Tibial nerve (tissue), 4 donors: Measurements from ENCODE around the gene DZIP1. TPM values are rescaled to one million over a fixed set of nuclear protein-coding genes. Genes with fewer than 3 reads are reported as not detected.

Experiments
- DNase-seq, 2 donors: peaks; one replicate each; pipeline ENCODE4 v3.0.0-alpha.2; 2019; ENCODE audit warnings: low spot score in 2 of 2
- H3K27ac ChIP-seq, 4 donors: fragments of 200-600 bp; sonication (generic) in 3 of 4; one replicate each; pipeline ENCODE4 v1.5.1; 2017 to 2019; ENCODE audit warnings: mild to moderate bottlenecking in 1 of 4
- H3K27me3 ChIP-seq, 2 donors: fragments of 200-600 bp; sonication (generic) in 1 of 2; one replicate each; pipeline versions ENCODE4 v1.5.1 to v1.6.0; 2017 to 2019
- H3K36me3 ChIP-seq, 3 donors: fragments of 200-600 bp; sonication (generic); one replicate each; pipeline ENCODE4 v1.5.1; 2018 to 2019
- H3K4me1 ChIP-seq, 4 donors: fragments of 200-600 bp; sonication (generic) in 3 of 4; one replicate each; pipeline ENCODE4 v1.5.1; 2017 to 2019
- H3K4me3 ChIP-seq, 4 donors: fragments of 200-600 bp; sonication (generic) in 3 of 4; one replicate each; pipeline ENCODE4 v1.5.1; 2017 to 2019; ENCODE audit warnings: mild to moderate bottlenecking in 1 of 4, moderate library complexity in 1 of 4
- H3K9me3 ChIP-seq, 4 donors: fragments of 200-600 bp; sonication (generic) in 3 of 4; one replicate each; pipeline ENCODE4 v1.5.1; 2017 to 2019
- EP300 ChIP-seq, 2 donors: sonication (generic); formaldehyde crosslinking; IDR thresholded peaks; one replicate each; pipeline ENCODE4 v1.6.1; 2017; ENCODE audit warnings: antibody characterized with exemption in 2 of 2, mild to moderate bottlenecking in 1 of 2
- POLR2A ChIP-seq, 2 donors: fragments of 450-650 bp; IDR thresholded peaks; one replicate each; pipeline ENCODE4 v1.6.1; 2017; ENCODE audit warnings: antibody characterized with exemption in 2 of 2, mild to moderate bottlenecking in 2 of 2, moderate library complexity in 2 of 2
- WGBS, 2 donors: methylation state at CpG; one replicate each; pipeline ENCODE4 v1.1.5; 2018; 5-methylcytosine and 5-hydroxymethylcytosine counted together
- total RNA-seq, 4 donors: library from RNA; depleted of rRNA; stranded (reverse); fragments of >200 nt; gene quantifications; one replicate each; pipeline ENCODE4 v1.1.0, GENCODE V29; 2016
- TF ChIP-seq, protein P1 (sequence below), 5 experiments: fragments of 200-600 bp in 3 of 5; fragments of 450-650 bp in 2 of 5; sonication (generic) in 3 of 5; IDR thresholded peaks; one replicate each; pipeline ENCODE4 v1.5.1; 2016 to 2019; ENCODE audit warnings: antibody characterized with exemption in 5 of 5, mild to moderate bottlenecking in 3 of 5, moderate library complexity in 2 of 5

The DZIP1 gene
- total RNA-seq, 4 donors from 2014 or later = 31.2 to 72.8 (median 36.4) TPM

DNA sequence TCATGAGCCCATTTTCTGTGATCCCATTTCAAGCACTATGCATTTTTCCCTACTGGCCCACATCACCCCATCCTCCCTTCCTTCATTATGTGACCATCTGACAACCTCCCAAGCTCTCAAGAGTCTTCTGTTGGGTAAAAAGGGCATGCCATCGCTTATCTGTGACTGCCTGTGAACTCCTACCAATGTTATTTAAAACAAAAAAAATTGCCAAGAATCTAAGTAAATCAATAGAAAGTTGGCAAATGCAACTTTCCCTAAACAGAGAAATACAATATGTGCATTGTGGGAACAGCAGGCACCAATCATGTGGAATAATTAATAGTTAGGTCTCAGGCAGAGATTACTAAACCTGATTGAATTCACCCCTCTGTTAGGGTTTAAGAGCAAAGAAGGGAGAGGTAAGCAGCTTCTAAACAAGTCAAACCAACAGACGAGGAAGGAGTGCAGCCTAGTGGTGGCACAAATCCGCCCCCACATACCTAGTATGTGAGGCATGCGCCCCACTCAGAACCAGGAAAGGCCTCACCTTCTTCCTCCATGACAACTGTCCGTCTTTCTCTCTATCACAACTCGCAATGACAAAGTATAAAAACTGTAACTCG is 29.8 kb downstream of the DZIP1 start:
- TF ChIP-seq, protein P1, sequence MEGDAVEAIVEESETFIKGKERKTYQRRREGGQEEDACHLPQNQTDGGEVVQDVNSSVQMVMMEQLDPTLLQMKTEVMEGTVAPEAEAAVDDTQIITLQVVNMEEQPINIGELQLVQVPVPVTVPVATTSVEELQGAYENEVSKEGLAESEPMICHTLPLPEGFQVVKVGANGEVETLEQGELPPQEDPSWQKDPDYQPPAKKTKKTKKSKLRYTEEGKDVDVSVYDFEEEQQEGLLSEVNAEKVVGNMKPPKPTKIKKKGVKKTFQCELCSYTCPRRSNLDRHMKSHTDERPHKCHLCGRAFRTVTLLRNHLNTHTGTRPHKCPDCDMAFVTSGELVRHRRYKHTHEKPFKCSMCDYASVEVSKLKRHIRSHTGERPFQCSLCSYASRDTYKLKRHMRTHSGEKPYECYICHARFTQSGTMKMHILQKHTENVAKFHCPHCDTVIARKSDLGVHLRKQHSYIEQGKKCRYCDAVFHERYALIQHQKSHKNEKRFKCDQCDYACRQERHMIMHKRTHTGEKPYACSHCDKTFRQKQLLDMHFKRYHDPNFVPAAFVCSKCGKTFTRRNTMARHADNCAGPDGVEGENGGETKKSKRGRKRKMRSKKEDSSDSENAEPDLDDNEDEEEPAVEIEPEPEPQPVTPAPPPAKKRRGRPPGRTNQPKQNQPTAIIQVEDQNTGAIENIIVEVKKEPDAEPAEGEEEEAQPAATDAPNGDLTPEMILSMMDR (IDR thresholded peaks at IDR 0.05) = no peak
- no peak for TF ChIP-seq POLR2A (IDR thresholded peaks at IDR 0.05)
- Histone ChIP-seq H3K9me3 (no peaks in the 10 kb centered on the region), H3K27me3 (no peaks in the 10 kb centered on the region), H3K4me3 (no peak overlapping the region), H3K27ac (no peak overlapping the region), H3K4me1 (no peaks in the 10 kb centered on the region), H3K36me3 (peaks cover 0 to 72% (median 0%) of the 10 kb centered on the region in 3 donors)
- no peak for DNase-seq
- whole genome bisulfite sequencing, 2 donors = 77 to 87% methylated on average over 7 of the region's 7 CpGs

DNA sequence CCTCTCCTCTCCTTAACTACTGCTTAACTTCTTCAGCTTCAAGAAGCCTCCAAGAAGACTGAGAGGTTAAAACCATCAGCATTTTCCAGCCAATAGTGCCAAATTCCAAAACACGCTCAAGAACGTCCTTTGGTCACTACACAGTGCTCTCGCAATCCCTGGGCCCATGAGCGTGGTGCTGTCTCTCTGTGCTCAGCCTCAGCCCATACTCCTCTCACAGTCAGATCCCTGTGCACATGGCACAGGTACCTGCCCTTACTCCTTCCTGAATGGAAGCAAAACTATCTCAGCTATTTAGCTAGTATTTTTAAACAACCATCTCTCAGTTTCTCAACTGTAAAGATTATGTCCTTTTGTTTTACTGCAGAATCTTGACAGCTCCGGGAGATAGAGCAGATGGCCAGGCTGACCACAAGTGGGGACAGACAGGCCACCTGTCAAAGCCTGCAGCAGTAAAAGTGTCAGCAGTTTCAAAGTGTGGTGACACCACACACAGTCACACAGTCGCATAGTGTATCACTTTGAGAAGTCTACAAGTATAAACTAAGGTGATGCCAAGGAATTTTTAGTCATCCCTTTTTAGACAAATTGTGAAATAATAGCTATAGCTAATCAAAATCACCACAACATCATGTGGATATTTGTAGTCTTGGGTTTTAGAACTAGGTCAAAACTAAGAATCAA is 35.7 kb downstream of the DZIP1 start:
- DNase-seq = no peak

DNA sequence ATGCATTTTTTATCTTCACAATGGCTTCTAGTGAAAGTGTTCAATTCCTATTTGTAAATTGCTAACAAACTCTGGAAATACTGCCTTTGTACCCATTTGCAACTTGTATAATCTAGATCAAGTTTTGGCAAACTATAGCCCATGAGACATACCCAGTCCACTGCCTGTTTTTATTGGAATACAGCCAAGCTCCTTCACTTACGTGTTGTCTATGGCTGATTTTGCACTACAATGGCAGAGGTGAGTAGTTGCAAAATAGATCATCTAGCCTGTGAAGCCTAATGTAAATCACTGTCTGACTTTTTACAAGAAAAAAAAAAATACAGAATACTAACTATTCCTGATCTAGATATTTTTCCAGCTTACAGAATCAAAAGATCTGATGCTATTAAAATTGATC is 37.1 kb downstream of the DZIP1 start:
- Histone ChIP-seq H3K4me1 (no peaks in the 10 kb centered on the region), H3K36me3 (peaks cover 0 to 38% (median 0%) of the 10 kb centered on the region in 3 donors), H3K27ac (no peak overlapping the region), H3K27me3 (no peaks in the 10 kb centered on the region), H3K4me3 (no peak overlapping the region), H3K9me3 (no peaks in the 10 kb centered on the region)
- TF ChIP-seq, protein P1 (IDR thresholded peaks at IDR 0.05) = no peak
- TF ChIP-seq POLR2A (IDR thresholded peaks at IDR 0.05) (no peak), EP300 (IDR thresholded peaks at IDR 0.05) (no peak)
- 17 to 18% methylated on average over 1 of the region's 1 CpG for WGBS, 2 donors
- DNase-seq = no peak

More for the DNA sequence above, 35.7 kb downstream of the DZIP1 start:
- Histone ChIP-seq H3K36me3 (peaks cover 0 to 33% (median 0%) of the 10 kb centered on the region in 3 donors), H3K4me3 (no peak overlapping the region), H3K27ac (no peak overlapping the region), H3K9me3 (no peaks in the 10 kb centered on the region), H3K4me1 (no peaks in the 10 kb centered on the region), H3K27me3 (no peaks in the 10 kb centered on the region)
- WGBS, 2 donors = 63 to 68% methylated on average over 6 of the region's 6 CpGs
- TF ChIP-seq EP300 (IDR thresholded peaks at IDR 0.05) = no peak
- TF ChIP-seq, protein P1 (IDR thresholded peaks at IDR 0.05) = no peak
- no peak for TF ChIP-seq POLR2A (IDR thresholded peaks at IDR 0.05)

DNA sequence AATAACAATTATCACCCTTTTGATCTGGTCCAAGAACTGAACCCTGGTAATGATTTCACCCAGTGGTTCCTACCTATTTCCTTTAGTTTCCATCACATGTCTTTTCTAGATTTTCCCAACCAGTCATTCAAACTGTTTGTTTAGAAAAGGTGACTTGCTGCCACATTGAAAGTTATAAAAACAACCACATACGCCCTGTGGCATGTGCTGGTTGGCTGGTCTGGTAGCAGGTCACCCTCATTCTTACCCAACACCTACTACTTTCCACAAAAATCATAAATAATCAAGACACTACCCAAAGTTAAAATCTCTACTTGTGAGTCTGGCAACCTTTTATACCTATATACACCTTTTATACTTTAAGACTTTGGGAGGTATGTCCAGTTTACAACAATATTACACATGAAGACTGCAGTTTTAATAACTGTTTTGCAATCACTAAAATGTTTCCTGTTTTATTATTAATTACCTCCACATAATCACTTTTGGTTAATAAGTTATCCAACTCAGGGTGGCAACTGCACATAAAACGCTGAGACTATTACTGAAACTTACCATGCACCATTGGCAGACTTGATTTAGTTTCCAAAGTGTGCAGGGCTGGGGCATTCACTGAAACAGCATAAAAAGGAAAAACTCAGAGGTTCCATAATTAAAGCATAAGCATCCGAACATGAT is 38.9 kb downstream of the DZIP1 start:
- Histone ChIP-seq H3K9me3 (no peaks in the 10 kb centered on the region), H3K36me3 (peaks cover 0 to 37% (median 0%) of the 10 kb centered on the region in 3 donors), H3K27ac (no peak overlapping the region), H3K27me3 (no peaks in the 10 kb centered on the region), H3K4me1 (no peaks in the 10 kb centered on the region), H3K4me3 (no peak overlapping the region)
- 86 to 91% methylated on average over 3 of the region's 3 CpGs for WGBS, 2 donors
- TF ChIP-seq, protein P1 (IDR thresholded peaks at IDR 0.05) = no peak
- TF ChIP-seq EP300 (IDR thresholded peaks at IDR 0.05) (no peak), POLR2A (IDR thresholded peaks at IDR 0.05) (no peak)
- no peak for DNase-seq

DNA sequence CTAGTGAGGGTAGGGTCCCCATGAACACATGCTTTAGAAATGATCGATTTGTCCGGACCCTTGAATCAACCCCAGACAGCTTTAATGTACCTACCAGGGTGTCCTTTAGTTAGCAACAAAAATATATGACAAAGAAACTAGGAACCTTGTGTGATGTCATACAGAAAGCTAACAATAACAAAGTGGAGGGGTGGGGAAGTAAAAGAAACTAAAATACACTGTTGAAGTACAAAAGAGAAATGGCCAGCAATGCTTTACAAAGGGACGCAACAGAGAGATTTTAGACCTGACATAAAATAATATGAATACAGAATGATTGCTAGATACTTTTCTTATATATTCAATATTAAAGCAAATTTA is 40.0 kb downstream of the DZIP1 start:
- Histone ChIP-seq H3K27ac (no peak overlapping the region), H3K9me3 (no peaks in the 10 kb centered on the region), H3K4me1 (no peaks in the 10 kb centered on the region), H3K4me3 (no peak overlapping the region), H3K36me3 (peaks cover 0 to 43% (median 0%) of the 10 kb centered on the region in 3 donors), H3K27me3 (no peaks in the 10 kb centered on the region)
- TF ChIP-seq POLR2A (IDR thresholded peaks at IDR 0.05) (no peak), EP300 (IDR thresholded peaks at IDR 0.05) (no peak)
- TF ChIP-seq, protein P1 (IDR thresholded peaks at IDR 0.05) = no peak
- no peak for DNase-seq
- 81 to 95% methylated on average over 3 of the region's 3 CpGs for WGBS, 2 donors
